IPS-18c (cell line): ENCODE results near the gene WDR12.
"Not testable (repeated sequence)": the region's sequence is repeated elsewhere in the genome, so short reads cannot be mapped to it uniquely, and the experiment has no call there.

Experiments used
- H3K4me3 ChIP-seq: 2 replicates; pipeline ENCODE4 v1.7.0; 2013; ENCODE audit warnings: low read depth, mild to moderate bottlenecking, low read length, moderate library complexity; ENCODE audit not compliant: insufficient read depth
- H3K9me3 ChIP-seq: one replicate; pipeline ENCODE4 v1.6.1; 2013; ENCODE audit warnings: mild to moderate bottlenecking, low read length, moderate library complexity; ENCODE audit not compliant: control insufficient read depth, insufficient read depth

WDR12 gene

GRCh38 chr2:202911512-202912341 is at the start of gene WDR12, which contains the start of gene CARF:
WDR12 (minus strand) TSS chr2:202911673; CDS start chr2:202911476, 197 bp downstream.
CARF (plus strand) TSS chr2:202912275; CDS start chr2:202941903, 29,628 bp downstream.
- Histone ChIP-seq H3K4me3 (peak within 1 kb of the TSS; percentile 87), H3K9me3 (no peaks in the 10 kb centered on the region)

GRCh38 chr2:202960524-202960923 is 49.1 kb upstream of the WDR12 start:
- H3K9me3 ChIP-seq, result no peaks in the 10 kb centered on the region
- no peak overlapping the region for H3K4me3 ChIP-seq

GRCh38 chr2:202950592-202950991 is 39.1 kb upstream of the WDR12 start:
- Histone ChIP-seq H3K4me3 (no peak overlapping the region), H3K9me3 (peaks cover 3% of the 10 kb centered on the region)

- H3K9me3 ChIP-seq, H3K4me3 ChIP-seq: not testable (repeated sequence)
Measured at GRCh38 chr2:202949333-202949732, 37.9 kb upstream of the WDR12 start.

- peaks cover 3% of the 10 kb centered on the region for H3K9me3 ChIP-seq
- no peak overlapping the region for H3K4me3 ChIP-seq
Measured at GRCh38 chr2:202945497-202945896, 34.0 kb upstream of the WDR12 start.

GRCh38 chr2:202944816-202945215 is 33.3 kb upstream of the WDR12 start:
- no peak overlapping the region for H3K4me3 ChIP-seq
- peaks cover 3% of the 10 kb centered on the region for H3K9me3 ChIP-seq

DNA sequence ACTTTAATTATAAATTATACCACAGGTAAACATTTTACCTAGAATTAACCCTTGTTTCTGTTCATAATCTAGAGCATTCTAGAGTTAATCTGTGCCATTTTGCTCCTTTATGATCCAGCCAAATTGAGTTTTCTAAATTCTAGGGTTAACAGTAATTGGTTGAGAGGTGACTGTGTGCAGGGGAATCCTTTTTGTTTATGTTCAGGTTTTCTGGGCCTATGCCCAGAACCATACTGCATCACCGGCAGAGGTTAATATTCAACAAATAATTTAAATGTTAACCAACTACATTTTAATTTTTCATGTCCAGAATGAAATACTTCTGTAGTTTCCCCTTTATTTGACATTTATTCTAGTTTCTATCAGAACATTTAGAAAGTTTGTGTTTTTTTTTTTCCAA is 32.9 kb upstream of the WDR12 start:
- H3K9me3 ChIP-seq, result peaks cover 3% of the 10 kb centered on the region
- H3K4me3 ChIP-seq, result no peak overlapping the region

DNA sequence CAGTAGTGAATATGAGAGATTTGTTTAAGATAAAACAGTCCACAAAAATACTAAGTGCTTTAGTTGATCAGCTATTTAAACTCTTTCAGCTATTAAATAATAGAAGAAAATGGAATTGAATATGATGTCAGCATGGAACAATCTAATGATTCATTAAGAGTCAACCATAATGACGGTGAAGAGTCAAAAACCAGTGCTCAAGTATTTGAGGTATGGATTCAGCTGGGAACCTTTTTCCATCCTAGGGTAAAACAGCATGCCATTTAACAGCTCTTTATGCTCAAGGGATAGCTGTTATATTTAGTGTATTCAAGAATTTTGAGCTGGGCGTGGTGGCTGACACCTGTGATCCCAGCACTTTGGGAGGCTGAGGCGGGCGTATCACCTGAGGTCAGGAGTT is 30.3 kb upstream of the WDR12 start:
- no peak overlapping the region for H3K4me3 ChIP-seq
- H3K9me3 ChIP-seq, result no peaks in the 10 kb centered on the region

GRCh38 chr2:202938960-202939359 is 27.5 kb upstream of the WDR12 start:
- H3K9me3 ChIP-seq, result no peaks in the 10 kb centered on the region
- H3K4me3 ChIP-seq, result no peak overlapping the region

GRCh38 chr2:202934456-202934855 is 23.0 kb upstream of the WDR12 start:
- Histone ChIP-seq H3K4me3 (no peak overlapping the region), H3K9me3 (no peaks in the 10 kb centered on the region)

- Histone ChIP-seq H3K9me3 (no peaks in the 10 kb centered on the region), H3K4me3 (no peak overlapping the region)
Measured at GRCh38 chr2:202933958-202934357, 22.5 kb upstream of the WDR12 start.

DNA sequence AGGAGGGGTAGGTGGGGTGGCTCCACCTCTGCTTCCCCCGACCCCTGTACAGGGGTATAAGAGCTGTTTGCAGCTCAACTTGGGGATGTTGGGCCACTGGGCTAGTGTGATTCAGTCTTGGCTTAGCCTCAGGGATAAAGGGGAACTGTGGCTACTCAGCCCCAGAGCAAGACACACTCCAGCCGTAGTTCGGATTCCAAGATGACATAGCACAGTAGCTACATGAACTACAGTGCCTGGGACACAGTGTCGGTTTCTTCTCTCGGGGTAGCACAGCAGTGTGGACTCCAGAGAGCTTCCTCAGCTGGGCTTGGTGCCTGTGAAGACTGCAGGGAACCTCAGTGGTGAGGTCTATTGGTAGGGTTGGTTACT is 21.7 kb upstream of the WDR12 start:
- H3K9me3 ChIP-seq, result no peaks in the 10 kb centered on the region
- H3K4me3 ChIP-seq, result no peak overlapping the region

- H3K9me3 ChIP-seq, result no peaks in the 10 kb centered on the region
- H3K4me3 ChIP-seq, result no peak overlapping the region
Measured at GRCh38 chr2:202932425-202933138, 21.1 kb upstream of the WDR12 start.

GRCh38 chr2:202918860-202919259 is 7.4 kb upstream of the WDR12 start:
- Histone ChIP-seq H3K4me3 (no peak overlapping the region), H3K9me3 (no peaks in the 10 kb centered on the region)

DNA sequence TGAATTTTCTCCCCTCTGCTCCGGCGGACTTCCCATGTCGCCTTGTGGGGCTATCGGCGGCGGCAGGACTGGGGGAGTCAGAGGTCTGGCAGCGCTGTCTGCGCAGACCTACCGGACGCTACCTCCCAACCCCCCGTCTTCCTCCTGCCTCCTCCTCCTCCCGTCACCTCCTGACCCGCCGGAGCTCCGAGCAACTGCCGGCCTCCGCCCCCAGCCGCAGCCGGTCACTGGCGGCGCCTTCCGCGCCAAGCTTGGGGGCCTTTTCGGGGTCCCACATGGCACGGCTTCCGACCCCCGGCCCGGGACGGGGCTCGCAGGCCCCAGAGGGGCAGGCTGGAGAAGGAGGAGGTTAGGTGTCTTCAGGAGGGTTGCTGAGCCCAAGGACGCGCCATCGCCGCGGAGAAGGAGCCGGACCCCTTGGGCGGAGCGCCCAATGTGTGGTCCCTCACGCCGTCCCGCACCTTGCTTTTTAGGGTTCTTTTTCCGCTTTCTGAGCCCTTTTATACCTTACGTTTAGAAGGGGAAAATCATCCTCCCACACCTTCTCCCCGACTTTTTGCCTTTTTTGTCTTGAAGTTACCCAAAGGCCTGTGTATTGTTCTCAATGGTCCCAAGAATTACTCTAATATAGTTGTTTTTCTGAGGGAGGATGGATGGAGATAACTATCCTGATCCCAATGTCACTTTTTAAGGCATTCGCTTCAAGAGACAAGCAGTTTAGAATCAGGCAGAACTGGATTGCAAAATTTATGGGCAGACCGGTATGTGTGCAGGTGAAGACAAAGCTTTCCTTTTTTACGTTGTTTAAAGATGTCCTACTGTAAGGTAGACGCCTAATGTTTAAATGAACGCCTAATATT is 1.1 kb upstream of the WDR12 start:
- H3K4me3 ChIP-seq, result peak overlapping the region; percentile 87
- H3K9me3 ChIP-seq, result not testable (repeated sequence)

DNA sequence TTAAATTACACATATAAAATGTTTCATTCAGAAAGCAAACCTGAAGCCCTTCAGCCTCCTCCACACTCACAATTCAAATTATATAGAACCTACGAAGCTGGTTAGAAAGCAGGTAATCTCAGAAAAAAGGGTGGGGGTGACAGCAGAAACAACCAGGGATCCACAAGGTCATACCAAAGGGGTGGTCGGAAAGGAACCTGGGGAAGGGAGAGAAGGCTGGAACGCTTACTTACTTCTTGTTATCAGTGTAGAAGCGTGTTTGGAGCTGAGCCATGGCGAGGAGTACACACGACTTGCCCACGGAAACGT is 316 bp downstream of the WDR12 start:
- Histone ChIP-seq H3K4me3 (peak overlapping the region; percentile 87), H3K9me3 (no peaks in the 10 kb centered on the region)

DNA sequence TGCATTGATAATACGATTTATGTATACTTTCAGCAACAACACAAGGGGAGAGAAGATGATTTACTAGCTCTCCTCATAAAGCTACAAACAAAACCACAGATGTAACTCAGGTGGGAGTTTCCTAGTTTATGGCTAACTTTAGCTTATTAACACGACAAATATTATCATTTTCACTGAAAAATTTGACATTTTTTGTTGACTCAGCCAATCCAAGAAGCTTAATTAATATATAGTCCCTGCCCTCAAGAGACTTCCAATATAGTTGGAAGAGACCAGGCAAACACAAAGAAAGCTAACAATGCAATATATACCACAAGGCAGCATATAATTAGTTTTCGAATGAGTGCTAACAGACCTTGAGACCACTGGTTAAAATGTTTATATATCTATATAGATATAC is 775 bp downstream of the WDR12 start:
- peak overlapping the region; percentile 87 for H3K4me3 ChIP-seq

DNA sequence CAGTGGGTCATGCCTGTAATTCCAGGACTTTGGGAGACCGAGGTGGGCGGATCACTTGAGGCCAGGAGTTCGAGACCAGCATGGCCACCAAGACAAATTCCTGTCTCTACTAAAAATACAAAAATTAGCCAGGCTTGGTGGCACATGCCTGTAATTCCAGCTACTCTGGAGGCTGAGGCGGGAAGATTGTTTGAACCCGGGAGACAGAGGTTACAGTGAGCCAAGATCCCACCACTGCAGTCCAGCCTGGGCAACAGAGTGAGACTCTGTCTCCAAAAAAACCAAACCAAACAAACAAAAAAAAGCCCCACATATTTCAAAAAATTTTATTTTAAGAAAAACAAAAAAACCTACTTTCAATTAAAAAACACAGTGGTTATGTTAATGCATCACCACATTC is 1.2 kb downstream of the WDR12 start:
- H3K4me3 ChIP-seq, result peak overlapping the region; percentile 87; the same call in 1 of the 2 replicates
- not testable (repeated sequence) for H3K9me3 ChIP-seq

More for the DNA sequence above, 775 bp downstream of the WDR12 start:
- no peaks in the 10 kb centered on the region for H3K9me3 ChIP-seq
